ENCODE measurements around the gene XPR1.

DNA sequence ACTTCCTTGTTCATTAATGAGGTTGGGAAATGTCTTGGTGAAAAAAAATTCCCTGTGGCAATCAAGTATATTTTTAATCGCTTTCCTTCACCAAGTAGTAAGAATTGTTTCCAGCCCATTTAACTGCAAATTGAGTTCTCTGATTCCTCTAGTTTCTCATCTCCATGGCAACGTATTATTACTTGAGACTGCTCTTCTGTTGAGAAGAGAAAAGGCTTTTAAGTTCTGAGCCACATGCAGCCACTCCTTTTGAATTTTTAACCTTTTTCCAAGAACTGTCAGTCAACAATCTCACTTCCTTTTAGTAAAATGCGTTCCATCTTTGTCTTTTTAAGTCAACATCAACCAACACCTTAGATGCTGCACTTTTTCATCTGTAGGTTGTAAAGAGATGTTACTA, 205.2 kb downstream of the XPR1 start:
- TF ChIP-seq, protein P1, sequence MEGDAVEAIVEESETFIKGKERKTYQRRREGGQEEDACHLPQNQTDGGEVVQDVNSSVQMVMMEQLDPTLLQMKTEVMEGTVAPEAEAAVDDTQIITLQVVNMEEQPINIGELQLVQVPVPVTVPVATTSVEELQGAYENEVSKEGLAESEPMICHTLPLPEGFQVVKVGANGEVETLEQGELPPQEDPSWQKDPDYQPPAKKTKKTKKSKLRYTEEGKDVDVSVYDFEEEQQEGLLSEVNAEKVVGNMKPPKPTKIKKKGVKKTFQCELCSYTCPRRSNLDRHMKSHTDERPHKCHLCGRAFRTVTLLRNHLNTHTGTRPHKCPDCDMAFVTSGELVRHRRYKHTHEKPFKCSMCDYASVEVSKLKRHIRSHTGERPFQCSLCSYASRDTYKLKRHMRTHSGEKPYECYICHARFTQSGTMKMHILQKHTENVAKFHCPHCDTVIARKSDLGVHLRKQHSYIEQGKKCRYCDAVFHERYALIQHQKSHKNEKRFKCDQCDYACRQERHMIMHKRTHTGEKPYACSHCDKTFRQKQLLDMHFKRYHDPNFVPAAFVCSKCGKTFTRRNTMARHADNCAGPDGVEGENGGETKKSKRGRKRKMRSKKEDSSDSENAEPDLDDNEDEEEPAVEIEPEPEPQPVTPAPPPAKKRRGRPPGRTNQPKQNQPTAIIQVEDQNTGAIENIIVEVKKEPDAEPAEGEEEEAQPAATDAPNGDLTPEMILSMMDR (conservative IDR thresholded peaks at IDR 0.05; ENCODE audit: low read length), result no peak
- TF ChIP-seq EZH2phosphoT487 (IDR thresholded peaks at IDR 0.05; ENCODE audit: borderline replicate concordance), result no peak

Data from Loucy (cell line).